Fibroblast of skin of back (primary cell): ENCODE measurements around the gene HTR7.
"Not testable (repeated sequence)": the region's sequence is repeated elsewhere in the genome, so short reads cannot be mapped to it uniquely, and the experiment has no call there.

Experiments used
- DNase-seq: peaks from one replicate; pipeline ENCODE4 v3.0.0-alpha.2; 2013

The HTR7 gene

DNA sequence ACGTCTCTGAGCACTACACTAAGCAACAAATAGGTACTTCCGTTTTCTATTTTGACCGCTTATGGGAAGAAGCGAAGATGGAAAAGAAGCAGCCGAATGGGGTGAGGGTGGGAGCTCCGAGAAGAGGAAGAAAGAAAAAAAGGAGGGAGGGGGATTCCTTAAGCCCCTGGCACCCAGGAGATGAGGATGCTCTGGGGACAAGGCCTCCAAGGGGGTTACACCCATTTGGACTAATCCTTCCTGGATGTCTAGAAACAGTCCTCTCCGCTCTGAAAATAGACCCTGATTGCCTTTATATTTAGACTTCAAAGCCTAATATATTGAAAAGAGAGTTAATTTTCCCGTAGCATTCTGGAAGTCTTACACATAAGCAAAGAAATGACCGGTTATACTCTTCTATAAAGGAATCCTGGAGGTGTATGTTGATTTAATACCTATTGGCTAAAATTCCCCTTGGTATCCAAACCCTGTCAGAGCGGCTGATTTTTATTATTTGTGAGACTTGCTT lies 676 bp upstream of the HTR7 start:
- DNase-seq, result no peak

DNA sequence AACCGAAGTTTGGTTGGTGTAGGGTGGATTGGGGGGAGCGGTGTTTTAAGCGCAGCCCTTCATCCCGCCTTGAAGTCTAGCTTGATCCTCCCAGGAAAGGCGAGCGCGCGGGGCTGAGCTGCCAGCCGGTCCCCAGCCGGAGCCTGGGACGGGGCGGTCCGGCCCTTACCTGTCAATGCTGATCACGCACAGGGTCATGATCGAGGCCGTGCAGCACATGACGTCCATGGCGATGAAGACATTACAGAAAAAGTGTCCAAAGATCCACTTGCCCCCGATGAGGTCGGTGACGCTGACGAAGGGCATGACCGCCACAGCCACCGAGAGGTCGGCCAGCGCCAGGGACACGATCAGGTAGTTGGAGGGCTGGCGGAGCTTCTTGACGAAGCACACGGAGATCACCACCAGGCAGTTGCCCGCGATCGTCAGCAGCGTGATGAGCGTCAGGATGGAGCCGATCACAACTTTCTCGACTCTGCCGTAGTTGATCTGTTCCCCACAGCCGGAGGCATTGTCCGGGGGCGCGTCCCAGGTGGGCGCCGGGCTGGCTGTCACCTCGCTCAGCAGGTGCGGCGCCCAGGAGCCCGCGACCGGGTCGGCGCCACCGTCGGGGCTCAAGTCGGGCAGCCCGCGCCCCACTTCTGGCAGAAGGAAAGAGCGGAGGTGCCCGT lies 740 bp downstream of the HTR7 start:
- DNase-seq, result no peak

DNA sequence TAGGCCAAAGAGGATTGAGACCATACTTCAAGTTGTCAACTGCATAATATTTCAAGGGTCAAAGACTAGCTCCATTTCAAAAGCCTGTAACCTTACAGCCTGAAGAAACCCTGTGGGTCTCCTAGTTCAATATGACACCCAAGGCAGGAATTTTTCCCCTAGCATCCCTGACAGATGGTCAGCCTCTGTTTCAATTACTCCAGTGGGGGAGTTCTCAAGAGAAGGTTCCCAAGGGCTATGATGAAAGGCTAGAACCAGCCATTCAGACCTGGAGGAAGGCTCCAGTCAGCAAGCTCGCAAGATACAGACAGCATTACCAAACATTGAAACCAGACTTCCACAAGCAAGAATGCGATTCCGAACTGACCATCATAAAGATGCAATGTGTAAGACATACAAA lies 1.6 kb downstream of the HTR7 start:
- no peak for DNase-seq

DNA sequence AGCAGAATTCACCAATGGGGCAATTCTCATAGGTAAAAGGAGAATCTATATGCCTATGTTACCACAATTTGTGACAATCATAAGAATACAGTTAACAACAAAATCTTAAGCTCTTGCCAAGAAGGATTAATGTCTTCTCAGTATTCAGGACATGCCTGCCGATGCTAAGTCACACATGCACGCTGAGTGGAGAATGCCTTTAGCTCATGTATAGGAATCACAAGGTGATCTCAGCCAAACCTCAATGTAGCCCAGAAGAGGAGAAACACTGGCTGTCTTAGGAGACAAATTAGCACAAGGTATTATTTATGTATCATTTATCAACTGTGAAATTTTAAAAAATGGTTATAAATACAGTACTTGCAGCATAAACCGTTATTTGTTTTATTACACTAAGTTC lies 2.7 kb downstream of the HTR7 start:
- no peak for DNase-seq

DNA sequence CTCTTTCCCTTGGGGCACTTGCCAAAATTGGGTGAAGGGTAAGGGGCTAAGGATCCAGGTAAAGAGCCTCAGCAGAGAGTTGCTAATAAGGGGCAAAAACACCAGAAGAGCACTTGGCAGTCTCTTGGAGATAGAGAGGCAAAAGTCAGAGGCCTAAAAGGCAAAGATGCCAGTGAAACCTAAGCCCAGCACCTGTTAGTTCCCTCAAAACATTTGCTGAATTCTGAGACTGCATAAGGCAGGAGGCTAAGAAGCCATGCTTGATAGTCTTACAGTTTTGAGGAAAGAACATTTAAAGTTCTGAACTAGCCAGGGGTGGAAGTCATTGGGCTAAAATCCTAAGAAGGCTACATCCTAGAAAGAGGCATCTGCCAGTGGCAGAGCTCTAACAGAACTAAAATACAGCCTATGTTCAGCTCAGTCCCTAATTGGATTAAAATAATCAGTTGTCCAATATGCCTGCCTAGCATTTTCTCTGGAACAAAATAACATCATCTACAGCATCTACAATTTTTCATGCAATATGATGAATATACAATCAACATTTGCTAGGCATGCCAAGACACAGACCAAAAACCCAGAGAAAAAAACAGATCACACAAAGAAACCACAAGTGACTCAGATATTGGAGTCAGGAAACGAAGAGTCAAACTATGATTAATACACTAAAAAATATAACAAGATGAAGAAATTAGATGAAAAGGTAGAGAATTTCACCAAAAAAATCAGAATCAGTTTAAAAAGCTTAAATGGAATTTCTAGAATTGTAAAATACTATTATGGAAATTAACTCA lies 7.7 kb downstream of the HTR7 start:
- peak; percentile 65 for DNase-seq

DNA sequence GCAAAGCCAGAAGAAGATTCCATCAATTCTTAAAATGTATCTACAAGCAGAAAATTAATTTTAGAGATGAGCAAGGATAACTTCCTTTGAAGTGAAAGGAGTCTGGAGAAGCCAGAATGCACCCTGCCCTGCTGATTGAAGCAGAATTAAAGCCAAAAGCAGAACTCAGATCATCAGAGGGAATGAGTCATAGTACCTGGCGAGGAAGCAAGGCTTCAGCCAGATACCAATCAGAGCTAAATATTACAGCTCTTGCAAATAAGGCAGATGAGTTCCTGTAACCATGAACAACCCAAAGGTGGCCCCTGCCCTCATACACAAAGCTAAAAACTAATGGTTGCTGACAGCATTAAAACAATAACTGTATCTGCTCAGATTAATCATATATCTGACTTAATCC lies 10.4 kb downstream of the HTR7 start:
- no peak for DNase-seq

GRCh38 chr10:90846746-90847145 lies 11.1 kb downstream of the HTR7 start:
- DNase-seq, result no peak

DNA sequence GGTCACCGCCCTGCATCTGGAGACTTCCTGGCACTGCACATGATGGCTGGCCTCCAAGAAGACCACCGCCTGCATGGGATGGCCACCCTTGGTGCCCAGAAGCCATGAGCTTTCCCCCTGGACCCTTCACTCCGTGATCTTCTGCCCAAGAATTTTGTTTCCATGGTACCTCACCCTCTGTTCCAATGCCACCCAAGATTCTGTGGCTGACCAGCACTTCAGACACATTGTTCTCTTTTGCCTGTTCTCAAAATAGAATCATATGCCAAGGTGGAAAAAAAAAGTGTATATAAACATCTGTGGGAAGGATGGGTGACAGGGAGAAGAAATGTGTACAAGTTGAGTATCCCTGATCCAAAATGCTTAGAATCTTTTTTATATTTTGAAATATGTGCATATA lies 12.1 kb downstream of the HTR7 start:
- DNase-seq, result no peak

DNA sequence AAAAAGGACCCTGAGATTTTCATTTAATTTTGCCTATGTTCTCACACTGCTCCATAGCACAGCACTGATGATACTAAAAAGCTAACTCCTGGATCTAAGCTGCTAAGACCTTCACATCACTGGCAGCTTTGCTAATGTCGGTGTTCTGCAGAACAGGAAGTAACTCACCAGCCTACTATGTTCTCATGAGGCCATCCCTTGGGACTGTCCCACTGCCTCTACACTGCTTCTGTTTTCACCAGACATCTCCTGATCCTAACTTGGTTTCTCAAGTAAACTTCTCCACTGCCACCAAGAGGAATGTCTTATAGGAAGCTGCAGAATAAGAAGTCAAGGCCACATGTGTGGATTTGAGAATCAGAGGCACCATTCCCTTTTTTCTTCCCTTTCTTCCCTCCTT lies 15.1 kb downstream of the HTR7 start:
- DNase-seq, result peak; percentile 54

- no peak for DNase-seq
Observed at GRCh38 chr10:90837486-90837885, 20.4 kb downstream of the HTR7 start.

DNA sequence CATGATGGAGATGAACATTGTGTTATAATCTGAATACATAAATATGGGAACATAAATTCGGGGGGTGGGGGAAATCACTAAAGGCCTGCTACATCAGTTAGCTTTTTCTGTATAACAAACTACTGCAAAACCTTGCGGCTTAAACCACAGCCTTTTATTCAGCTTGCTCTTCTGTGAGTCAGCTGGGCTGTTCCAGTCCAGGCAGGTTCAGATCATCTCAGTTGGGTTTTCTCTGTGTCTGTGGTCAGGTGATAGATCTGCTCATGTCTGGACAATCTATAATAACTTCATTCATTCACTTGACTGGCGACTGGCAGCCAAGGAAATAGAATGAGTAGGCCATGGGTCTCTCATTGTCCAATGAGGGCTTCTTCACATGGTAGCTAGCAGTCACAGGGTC lies 23.5 kb downstream of the HTR7 start:
- DNase-seq, result no peak

GRCh38 chr10:90832111-90832510 lies 25.7 kb downstream of the HTR7 start:
- DNase-seq, result no peak

GRCh38 chr10:90822508-90822907 lies 35.3 kb downstream of the HTR7 start:
- no peak for DNase-seq

DNA sequence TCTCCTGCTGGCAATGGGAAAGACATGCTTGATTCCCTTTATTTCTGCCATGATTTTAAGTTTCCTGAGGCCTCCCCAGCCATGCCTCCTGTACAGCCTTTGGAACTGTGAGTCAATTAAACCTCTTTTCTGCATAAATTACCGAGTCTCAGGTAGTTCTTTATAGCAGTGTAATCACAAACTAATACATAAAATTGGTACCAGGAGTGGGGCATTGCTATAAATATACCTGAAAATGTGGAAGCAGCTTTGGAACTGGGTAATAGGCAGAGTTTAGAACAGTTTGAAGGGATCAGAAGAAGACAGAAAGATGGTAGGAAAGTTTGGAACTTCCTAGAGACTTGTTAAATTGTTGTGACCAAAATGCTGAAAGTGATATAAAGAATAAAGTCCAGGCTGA lies 36.0 kb downstream of the HTR7 start:
- DNase-seq, result not testable (repeated sequence)

GRCh38 chr10:90819911-90820310 lies 37.9 kb downstream of the HTR7 start:
- DNase-seq, result no peak

- DNase-seq, result no peak
Observed at GRCh38 chr10:90818736-90819135, 39.1 kb downstream of the HTR7 start.

- no peak for DNase-seq
Observed at GRCh38 chr10:90817128-90817889, 40.5 kb downstream of the HTR7 start.

DNA sequence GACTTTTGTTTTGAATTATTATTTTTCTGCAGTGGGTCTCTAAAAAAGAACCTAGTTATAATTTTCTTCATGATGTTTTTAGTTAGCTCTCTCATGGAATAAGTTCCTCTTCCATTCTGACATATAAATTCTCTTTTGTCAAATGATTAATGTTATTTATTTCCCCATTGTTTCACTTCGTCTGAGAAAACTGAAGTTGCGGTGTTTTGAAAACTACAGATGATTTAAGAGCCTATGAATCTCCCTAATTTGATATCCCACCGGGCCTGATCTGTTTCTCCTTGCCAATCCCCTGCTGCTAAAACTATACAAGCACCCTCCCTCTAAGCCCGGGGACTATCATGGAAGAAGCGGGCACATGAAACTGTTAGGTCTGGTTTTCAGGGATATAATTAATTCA lies 41.4 kb downstream of the HTR7 start:
- DNase-seq, result no peak

DNA sequence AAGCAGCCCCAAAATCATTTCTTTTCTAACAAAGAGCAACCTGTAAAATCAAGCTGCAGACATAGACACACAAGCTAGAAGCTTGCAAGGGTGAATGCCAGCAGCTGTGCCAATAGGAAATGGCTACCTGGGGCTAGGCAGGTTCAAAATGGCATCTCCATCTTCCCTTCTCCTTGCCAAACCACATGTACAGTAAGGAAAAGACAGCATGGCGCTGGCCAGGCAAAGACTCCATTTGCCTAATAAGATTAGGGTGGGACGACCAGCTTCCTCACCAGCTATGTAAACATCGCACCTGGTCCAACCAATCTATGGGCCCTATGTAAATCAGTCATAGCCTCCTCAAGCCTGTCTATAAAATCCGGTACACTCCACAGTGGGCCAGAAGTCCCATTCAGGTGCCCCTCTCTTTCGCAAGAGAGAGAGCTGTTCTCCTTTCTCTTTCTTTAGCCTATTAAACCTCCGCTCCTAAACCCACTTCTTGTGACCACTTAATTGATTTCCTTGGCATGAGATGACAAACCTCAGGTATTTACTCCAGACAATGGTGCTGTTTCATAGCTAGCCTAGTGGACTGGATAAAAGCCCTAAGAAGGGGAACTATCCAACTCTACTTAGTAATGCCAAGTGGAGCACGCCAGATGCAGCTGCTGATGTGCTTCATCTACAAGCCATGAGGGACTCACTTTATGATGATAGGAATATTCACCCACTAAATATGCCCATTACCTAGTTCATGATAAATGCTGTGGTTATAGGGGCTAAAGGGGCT lies 44.1 kb downstream of the HTR7 start:
- no peak for DNase-seq

DNA sequence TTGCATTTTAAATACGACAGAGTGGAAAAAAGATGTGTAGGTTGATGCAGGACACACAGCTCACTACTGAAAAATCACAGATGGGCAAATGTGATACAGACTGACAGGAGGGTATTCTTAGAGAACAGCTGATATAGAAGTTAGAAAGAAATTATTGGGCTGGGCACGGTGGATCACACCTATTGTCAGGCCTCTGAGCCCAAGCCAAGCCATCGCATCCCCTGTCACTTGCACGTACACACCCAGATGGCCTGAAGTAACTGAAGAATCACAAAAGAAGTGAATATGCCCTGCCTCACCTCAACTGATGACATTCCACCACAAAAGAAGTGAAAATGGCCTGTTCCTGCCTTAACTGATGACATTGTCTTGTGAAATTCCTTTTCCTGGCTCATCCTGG lies 50.7 kb downstream of the HTR7 start:
- not testable (repeated sequence) for DNase-seq

DNA sequence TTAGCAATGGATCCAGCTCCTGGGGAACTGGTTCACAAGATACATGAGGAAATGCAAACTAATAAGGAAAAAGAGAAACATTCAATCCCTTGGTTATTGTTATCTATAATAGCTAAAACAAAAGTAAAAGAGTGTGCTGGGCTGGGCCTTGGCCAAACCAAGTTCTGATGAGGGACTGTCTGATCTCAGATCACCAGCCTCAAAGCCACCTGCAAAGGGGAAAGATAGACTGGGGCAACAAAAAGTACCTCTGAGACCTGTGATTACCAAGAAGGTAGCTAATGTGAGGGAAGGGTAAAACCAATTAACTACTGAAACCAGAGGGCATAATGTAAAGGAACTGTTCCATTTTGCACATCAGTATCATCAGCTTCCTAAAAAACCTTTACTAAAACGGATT lies 51.2 kb downstream of the HTR7 start:
- no peak for DNase-seq

DNA sequence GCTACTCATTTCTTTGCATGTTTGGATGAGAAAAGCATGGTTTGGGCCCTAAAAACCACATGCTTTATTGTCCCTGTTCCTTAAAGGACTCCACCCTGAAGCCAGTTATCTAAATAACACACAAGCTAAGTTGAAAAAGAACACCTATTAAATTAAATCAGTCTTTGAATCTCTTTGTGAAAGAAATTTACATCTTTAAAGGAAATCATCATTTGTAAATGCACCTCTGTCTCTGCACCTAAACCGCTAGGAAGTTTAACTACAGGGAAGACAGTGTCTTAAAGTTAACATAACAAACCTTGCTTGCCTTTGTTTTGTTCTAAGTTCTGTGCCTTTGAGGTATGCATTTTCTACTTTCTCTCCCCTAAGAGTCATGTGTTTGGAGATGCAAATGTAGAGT lies 52.6 kb downstream of the HTR7 start:
- DNase-seq, result no peak

- no peak for DNase-seq
Observed at GRCh38 chr10:90804354-90804753, 53.5 kb downstream of the HTR7 start.
